ENCODE measurements around the gene FAM118B. TPM values are rescaled to one million over a fixed set of nuclear protein-coding genes. Genes with fewer than 3 reads are reported as not detected.

The FAM118B gene
- total and polyA plus RNA-seq, 2 of the 8 experiments (the other 6 are each of a cell fraction or from before 2014, with no cell fraction given): 25.3 to 48.3 TPM

DNA sequence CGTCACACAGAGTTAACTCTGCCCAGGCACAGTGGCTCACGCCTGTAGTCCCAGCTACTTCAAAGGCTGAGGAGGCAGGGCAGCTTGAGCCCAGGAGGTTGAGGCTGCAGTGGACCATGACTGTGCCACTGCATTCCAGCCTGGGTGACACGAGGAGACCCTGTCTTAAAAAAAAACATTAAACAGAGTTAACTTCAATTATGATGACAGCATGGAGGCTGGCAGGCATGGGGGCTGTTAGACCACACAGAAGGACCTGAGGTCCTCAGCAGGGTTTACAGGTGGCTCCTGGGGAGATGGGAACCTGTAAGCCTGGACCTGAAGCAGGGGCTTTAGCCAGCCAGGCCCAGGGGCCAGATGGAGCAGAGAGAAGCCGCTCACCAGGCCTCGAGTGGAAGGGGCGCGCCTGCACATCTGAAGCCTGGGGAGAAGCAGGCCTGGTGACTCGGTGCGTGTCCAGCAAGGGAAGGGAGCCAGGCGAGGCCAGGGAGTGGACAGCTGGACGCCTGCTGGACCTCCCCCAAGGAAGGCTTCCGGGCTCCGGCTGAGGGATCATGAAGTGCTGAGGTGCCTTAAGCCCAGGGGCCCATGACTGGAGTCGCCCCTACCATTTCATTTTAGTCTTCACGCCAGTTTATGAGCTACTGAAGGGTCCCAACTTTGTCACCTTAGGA is 25.4 kb upstream of the FAM118B start (continued):
- TF ChIP-seq, protein P1, sequence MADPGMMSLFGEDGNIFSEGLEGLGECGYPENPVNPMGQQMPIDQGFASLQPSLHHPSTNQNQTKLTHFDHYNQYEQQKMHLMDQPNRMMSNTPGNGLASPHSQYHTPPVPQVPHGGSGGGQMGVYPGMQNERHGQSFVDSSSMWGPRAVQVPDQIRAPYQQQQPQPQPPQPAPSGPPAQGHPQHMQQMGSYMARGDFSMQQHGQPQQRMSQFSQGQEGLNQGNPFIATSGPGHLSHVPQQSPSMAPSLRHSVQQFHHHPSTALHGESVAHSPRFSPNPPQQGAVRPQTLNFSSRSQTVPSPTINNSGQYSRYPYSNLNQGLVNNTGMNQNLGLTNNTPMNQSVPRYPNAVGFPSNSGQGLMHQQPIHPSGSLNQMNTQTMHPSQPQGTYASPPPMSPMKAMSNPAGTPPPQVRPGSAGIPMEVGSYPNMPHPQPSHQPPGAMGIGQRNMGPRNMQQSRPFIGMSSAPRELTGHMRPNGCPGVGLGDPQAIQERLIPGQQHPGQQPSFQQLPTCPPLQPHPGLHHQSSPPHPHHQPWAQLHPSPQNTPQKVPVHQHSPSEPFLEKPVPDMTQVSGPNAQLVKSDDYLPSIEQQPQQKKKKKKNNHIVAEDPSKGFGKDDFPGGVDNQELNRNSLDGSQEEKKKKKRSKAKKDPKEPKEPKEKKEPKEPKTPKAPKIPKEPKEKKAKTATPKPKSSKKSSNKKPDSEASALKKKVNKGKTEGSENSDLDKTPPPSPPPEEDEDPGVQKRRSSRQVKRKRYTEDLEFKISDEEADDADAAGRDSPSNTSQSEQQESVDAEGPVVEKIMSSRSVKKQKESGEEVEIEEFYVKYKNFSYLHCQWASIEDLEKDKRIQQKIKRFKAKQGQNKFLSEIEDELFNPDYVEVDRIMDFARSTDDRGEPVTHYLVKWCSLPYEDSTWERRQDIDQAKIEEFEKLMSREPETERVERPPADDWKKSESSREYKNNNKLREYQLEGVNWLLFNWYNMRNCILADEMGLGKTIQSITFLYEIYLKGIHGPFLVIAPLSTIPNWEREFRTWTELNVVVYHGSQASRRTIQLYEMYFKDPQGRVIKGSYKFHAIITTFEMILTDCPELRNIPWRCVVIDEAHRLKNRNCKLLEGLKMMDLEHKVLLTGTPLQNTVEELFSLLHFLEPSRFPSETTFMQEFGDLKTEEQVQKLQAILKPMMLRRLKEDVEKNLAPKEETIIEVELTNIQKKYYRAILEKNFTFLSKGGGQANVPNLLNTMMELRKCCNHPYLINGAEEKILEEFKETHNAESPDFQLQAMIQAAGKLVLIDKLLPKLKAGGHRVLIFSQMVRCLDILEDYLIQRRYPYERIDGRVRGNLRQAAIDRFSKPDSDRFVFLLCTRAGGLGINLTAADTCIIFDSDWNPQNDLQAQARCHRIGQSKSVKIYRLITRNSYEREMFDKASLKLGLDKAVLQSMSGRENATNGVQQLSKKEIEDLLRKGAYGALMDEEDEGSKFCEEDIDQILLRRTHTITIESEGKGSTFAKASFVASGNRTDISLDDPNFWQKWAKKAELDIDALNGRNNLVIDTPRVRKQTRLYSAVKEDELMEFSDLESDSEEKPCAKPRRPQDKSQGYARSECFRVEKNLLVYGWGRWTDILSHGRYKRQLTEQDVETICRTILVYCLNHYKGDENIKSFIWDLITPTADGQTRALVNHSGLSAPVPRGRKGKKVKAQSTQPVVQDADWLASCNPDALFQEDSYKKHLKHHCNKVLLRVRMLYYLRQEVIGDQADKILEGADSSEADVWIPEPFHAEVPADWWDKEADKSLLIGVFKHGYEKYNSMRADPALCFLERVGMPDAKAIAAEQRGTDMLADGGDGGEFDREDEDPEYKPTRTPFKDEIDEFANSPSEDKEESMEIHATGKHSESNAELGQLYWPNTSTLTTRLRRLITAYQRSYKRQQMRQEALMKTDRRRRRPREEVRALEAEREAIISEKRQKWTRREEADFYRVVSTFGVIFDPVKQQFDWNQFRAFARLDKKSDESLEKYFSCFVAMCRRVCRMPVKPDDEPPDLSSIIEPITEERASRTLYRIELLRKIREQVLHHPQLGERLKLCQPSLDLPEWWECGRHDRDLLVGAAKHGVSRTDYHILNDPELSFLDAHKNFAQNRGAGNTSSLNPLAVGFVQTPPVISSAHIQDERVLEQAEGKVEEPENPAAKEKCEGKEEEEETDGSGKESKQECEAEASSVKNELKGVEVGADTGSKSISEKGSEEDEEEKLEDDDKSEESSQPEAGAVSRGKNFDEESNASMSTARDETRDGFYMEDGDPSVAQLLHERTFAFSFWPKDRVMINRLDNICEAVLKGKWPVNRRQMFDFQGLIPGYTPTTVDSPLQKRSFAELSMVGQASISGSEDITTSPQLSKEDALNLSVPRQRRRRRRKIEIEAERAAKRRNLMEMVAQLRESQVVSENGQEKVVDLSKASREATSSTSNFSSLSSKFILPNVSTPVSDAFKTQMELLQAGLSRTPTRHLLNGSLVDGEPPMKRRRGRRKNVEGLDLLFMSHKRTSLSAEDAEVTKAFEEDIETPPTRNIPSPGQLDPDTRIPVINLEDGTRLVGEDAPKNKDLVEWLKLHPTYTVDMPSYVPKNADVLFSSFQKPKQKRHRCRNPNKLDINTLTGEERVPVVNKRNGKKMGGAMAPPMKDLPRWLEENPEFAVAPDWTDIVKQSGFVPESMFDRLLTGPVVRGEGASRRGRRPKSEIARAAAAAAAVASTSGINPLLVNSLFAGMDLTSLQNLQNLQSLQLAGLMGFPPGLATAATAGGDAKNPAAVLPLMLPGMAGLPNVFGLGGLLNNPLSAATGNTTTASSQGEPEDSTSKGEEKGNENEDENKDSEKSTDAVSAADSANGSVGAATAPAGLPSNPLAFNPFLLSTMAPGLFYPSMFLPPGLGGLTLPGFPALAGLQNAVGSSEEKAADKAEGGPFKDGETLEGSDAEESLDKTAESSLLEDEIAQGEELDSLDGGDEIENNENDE (IDR thresholded peaks at IDR 0.05; ENCODE audit: insufficient replicate concordance, low read length): no peak
- TF ChIP-seq POLR2AphosphoS5 (IDR thresholded peaks at IDR 0.05; ENCODE audit: low read depth, low read length) (no peak), CHD1 (IDR thresholded peaks at IDR 0.05; ENCODE audit: low read depth, low read length) (no peak), TAF1 (IDR thresholded peaks at IDR 0.05; ENCODE audit: low read depth, low read length) (no peak), RAD21 (IDR thresholded peaks at IDR 0.05 in 1 of 2, conservative IDR thresholded peaks at IDR 0.05 in 1 of 2; ENCODE audit: low read depth in 2 of 2, low read length in 2 of 2) (no peak), SP1 (IDR thresholded peaks at IDR 0.05; ENCODE audit: low read depth, low read length) (no peak), BRCA1 (IDR thresholded peaks at IDR 0.05; ENCODE audit: low read depth, low read length) (no peak), GTF2F1 (IDR thresholded peaks at IDR 0.05; ENCODE audit: borderline replicate concordance, low read depth, low read length) (no peak)
